HepG2 (cell line): ENCODE measurements around the gene GRK6. TPM values are rescaled to one million over a fixed set of nuclear protein-coding genes. Genes with fewer than 3 reads are reported as not detected.

Experiments used
- CBFB ChIP-seq: sonication (generic); formaldehyde crosslinking; IDR thresholded peaks from 2 replicates; pipeline ENCODE4 v1.4.0; 2020; ENCODE audit warnings: missing genetic modification reagents
- CBX1 ChIP-seq: IDR thresholded peaks from one replicate; pipeline ENCODE4 v1.6.1; 2016; ENCODE audit warnings: antibody characterized with exemption, low read depth
- FOXA3 ChIP-seq: IDR thresholded peaks from 2 replicates; pipeline ENCODE4 v1.6.1; 2016; ENCODE audit warnings: missing genetic modification reagents, missing compliant biosample characterization
- MED1 ChIP-seq: sonication (generic); formaldehyde crosslinking; IDR thresholded peaks from 2 replicates; pipeline ENCODE4 v1.4.0; 2020; ENCODE audit warnings: missing genetic modification reagents
- MYC ChIP-seq: sonication (generic); formaldehyde crosslinking; IDR thresholded peaks from 2 replicates; pipeline ENCODE4 v1.9.0; 2021; ENCODE audit warnings: missing genetic modification reagents, borderline replicate concordance
- PHF5A ChIP-seq: IDR thresholded peaks from one replicate; pipeline ENCODE4 v1.6.1; 2018; ENCODE audit warnings: low read depth, missing genetic modification reagents; ENCODE audit not compliant: unreplicated experiment
- SALL2 ChIP-seq: sonication (generic); formaldehyde crosslinking; IDR thresholded peaks from 2 replicates; pipeline ENCODE4 v1.8.1; 2023; ENCODE audit warnings: mild to moderate bottlenecking, missing genetic modification reagents, inconsistent platforms
- TAF1 ChIP-seq: sonication (generic); formaldehyde crosslinking; IDR thresholded peaks from 2 replicates; pipeline ENCODE4 v1.4.0; 2020; ENCODE audit warnings: missing genetic modification reagents
- TP53 ChIP-seq: sonication (generic); formaldehyde crosslinking; conservative IDR thresholded peaks from 2 replicates; pipeline ENCODE4 v1.4.0; 2020; ENCODE audit warnings: missing genetic modification reagents
- ZNF253 ChIP-seq: sonication (generic); formaldehyde crosslinking; IDR thresholded peaks from 2 replicates; pipeline ENCODE4 v1.8.0; 2022; ENCODE audit warnings: mild to moderate bottlenecking, missing genetic modification reagents, borderline replicate concordance
- ZNF34 ChIP-seq: sonication (generic); formaldehyde crosslinking; IDR thresholded peaks from 2 replicates; pipeline ENCODE4 v1.4.0; 2020; ENCODE audit warnings: mild to moderate bottlenecking, missing genetic modification reagents, borderline replicate concordance
- ZNF75D ChIP-seq: sonication (generic); formaldehyde crosslinking; IDR thresholded peaks from 2 replicates; pipeline ENCODE4 v1.8.1; 2023; ENCODE audit warnings: missing genetic modification reagents, mild to moderate bottlenecking, borderline replicate concordance
- ZNF772 ChIP-seq: sonication (generic); formaldehyde crosslinking; IDR thresholded peaks from 2 replicates; pipeline ENCODE4 v1.5.0; 2020; ENCODE audit warnings: mild to moderate bottlenecking, missing genetic modification reagents
- polyA plus RNA-seq, 8 experiments: library from polyadenylated mRNA; depleted of rRNA in 3 of 8; stranded (reverse) in 7 of 8; unstranded in 1 of 8; fragments of >200 nt; fragmentation: Illumina TruSeq in 4 of 8; extraction: Trizol in 4 of 8; gene quantifications; 2 replicates each; pipeline versions ENCODE4 v1.2.1 to v1.2.3, GENCODE V29; 2011 to 2016; ENCODE audit warnings: low read depth in 4 of 8, missing spikeins in 1 of 8, mixed read lengths in 1 of 8; ENCODE audit not compliant: insufficient read depth in 1 of 8
- total RNA-seq, 5 experiments: library from RNA; depleted of rRNA; stranded (reverse); fragments of >200 nt; fragmentation: Illumina TruSeq; extraction: Trizol; gene quantifications; 2 replicates each; pipeline ENCODE4 v1.2.3, GENCODE V29; 2016; ENCODE audit warnings: low read depth in 1 of 5
- TF ChIP-seq, protein P1 (sequence below): IDR thresholded peaks from 2 replicates; pipeline ENCODE4 v1.6.1; 2012; ENCODE audit warnings: low read length, improper control_type of control experiment
- TF ChIP-seq, protein P2 (sequence below): sonication (generic); formaldehyde crosslinking; IDR thresholded peaks from 2 replicates; pipeline ENCODE4 v1.4.0; 2020; ENCODE audit warnings: missing genetic modification reagents
- TF ChIP-seq, protein P3 (sequence below): IDR thresholded peaks from 2 replicates; pipeline ENCODE4 v1.6.1; 2016; ENCODE audit warnings: missing compliant biosample characterization, missing genetic modification reagents, borderline replicate concordance
- TF ChIP-seq, protein P4 (sequence below): sonication (generic); formaldehyde crosslinking; IDR thresholded peaks from 2 replicates; pipeline ENCODE4 v1.5.0; 2020; ENCODE audit warnings: mild to moderate bottlenecking, missing genetic modification reagents, borderline replicate concordance
- TF ChIP-seq, protein P5 (sequence below): IDR thresholded peaks from 2 replicates; pipeline ENCODE4 v1.6.1; 2016; ENCODE audit warnings: missing biosample characterization, missing genetic modification reagents, low read depth

Gene GRK6
- total and polyA plus RNA-seq, 2 of the 13 experiments (the other 11 are each of a cell fraction or from before 2014, with no cell fraction given) = 13.2 to 19.9 TPM

DNA sequence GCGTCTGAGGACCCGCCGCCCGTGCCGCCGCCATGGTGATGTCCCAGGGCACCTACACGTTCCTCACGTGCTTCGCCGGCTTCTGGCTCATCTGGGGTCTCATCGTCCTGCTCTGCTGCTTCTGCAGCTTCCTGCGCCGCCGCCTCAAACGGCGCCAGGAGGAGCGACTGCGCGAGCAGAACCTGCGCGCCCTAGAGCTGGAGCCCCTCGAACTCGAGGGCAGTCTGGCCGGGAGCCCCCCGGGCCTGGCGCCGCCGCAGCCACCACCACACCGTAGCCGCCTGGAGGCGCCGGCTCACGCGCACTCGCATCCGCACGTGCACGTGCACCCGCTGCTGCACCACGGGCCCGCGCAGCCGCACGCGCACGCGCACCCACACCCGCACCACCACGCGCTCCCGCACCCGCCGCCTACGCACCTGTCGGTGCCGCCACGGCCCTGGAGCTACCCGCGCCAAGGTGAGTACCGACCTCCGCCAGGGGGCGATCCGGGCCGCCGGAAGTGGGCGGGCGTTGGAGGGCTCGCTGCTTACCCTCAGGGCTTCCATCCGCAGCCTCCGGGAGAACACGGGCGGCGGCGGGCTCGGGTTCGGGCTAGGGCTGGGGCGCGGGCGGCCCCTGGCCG lies 28.7 kb downstream of the GRK6 start (continued):
- TF ChIP-seq, protein P1, sequence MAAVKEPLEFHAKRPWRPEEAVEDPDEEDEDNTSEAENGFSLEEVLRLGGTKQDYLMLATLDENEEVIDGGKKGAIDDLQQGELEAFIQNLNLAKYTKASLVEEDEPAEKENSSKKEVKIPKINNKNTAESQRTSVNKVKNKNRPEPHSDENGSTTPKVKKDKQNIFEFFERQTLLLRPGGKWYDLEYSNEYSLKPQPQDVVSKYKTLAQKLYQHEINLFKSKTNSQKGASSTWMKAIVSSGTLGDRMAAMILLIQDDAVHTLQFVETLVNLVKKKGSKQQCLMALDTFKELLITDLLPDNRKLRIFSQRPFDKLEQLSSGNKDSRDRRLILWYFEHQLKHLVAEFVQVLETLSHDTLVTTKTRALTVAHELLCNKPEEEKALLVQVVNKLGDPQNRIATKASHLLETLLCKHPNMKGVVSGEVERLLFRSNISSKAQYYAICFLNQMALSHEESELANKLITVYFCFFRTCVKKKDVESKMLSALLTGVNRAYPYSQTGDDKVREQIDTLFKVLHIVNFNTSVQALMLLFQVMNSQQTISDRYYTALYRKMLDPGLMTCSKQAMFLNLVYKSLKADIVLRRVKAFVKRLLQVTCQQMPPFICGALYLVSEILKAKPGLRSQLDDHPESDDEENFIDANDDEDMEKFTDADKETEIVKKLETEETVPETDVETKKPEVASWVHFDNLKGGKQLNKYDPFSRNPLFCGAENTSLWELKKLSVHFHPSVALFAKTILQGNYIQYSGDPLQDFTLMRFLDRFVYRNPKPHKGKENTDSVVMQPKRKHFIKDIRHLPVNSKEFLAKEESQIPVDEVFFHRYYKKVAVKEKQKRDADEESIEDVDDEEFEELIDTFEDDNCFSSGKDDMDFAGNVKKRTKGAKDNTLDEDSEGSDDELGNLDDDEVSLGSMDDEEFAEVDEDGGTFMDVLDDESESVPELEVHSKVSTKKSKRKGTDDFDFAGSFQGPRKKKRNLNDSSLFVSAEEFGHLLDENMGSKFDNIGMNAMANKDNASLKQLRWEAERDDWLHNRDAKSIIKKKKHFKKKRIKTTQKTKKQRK = no peak
- TF ChIP-seq TAF1 (CRISPR knock-in tag) (peak; percentile 51), CBX1 (peak; percentile 17), PHF5A (CRISPR knock-in tag) (peak; percentile 79), ZNF75D (CRISPR knock-in tag) (no peak), FOXA3 (CRISPR knock-in tag) (peak; percentile 52; the same call in 1 of the 2 replicates), MED1 (CRISPR knock-in tag) (peak; percentile 73; the same call in 1 of the 2 replicates), MYC (CRISPR knock-in tag) (peak; percentile 89), ZNF772 (CRISPR knock-in tag) (no peak; the same call in 1 of the 2 replicates), CBFB (CRISPR knock-in tag) (0 out of 2 replicates have a peak, but pooled peaks have one; percentile 37), ZNF34 (CRISPR knock-in tag) (peak; percentile 63; the same call in 1 of the 2 replicates), SALL2 (peak; percentile 62; the same call in 1 of the 2 replicates), TP53 (CRISPR knock-in tag) (no peak), ZNF253 (CRISPR knock-in tag) (peak; percentile 41; the same call in 1 of the 2 replicates)
- TF ChIP-seq, protein P2, sequence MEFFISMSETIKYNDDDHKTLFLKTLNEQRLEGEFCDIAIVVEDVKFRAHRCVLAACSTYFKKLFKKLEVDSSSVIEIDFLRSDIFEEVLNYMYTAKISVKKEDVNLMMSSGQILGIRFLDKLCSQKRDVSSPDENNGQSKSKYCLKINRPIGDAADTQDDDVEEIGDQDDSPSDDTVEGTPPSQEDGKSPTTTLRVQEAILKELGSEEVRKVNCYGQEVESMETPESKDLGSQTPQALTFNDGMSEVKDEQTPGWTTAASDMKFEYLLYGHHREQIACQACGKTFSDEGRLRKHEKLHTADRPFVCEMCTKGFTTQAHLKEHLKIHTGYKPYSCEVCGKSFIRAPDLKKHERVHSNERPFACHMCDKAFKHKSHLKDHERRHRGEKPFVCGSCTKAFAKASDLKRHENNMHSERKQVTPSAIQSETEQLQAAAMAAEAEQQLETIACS (CRISPR knock-in tag) = peak; percentile 97
- TF ChIP-seq, protein P3, sequence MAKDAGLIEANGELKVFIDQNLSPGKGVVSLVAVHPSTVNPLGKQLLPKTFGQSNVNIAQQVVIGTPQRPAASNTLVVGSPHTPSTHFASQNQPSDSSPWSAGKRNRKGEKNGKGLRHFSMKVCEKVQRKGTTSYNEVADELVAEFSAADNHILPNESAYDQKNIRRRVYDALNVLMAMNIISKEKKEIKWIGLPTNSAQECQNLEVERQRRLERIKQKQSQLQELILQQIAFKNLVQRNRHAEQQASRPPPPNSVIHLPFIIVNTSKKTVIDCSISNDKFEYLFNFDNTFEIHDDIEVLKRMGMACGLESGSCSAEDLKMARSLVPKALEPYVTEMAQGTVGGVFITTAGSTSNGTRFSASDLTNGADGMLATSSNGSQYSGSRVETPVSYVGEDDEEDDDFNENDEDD (CRISPR knock-in tag) = peak; percentile 85; the same call in 1 of the 2 replicates
- TF ChIP-seq, protein P4, sequence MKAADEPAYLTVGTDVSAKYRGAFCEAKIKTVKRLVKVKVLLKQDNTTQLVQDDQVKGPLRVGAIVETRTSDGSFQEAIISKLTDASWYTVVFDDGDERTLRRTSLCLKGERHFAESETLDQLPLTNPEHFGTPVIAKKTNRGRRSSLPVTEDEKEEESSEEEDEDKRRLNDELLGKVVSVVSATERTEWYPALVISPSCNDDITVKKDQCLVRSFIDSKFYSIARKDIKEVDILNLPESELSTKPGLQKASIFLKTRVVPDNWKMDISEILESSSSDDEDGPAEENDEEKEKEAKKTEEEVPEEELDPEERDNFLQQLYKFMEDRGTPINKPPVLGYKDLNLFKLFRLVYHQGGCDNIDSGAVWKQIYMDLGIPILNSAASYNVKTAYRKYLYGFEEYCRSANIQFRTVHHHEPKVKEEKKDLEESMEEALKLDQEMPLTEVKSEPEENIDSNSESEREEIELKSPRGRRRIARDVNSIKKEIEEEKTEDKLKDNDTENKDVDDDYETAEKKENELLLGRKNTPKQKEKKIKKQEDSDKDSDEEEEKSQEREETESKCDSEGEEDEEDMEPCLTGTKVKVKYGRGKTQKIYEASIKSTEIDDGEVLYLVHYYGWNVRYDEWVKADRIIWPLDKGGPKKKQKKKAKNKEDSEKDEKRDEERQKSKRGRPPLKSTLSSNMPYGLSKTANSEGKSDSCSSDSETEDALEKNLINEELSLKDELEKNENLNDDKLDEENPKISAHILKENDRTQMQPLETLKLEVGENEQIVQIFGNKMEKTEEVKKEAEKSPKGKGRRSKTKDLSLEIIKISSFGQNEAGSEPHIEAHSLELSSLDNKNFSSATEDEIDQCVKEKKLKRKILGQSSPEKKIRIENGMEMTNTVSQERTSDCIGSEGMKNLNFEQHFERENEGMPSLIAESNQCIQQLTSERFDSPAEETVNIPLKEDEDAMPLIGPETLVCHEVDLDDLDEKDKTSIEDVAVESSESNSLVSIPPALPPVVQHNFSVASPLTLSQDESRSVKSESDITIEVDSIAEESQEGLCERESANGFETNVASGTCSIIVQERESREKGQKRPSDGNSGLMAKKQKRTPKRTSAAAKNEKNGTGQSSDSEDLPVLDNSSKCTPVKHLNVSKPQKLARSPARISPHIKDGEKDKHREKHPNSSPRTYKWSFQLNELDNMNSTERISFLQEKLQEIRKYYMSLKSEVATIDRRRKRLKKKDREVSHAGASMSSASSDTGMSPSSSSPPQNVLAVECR = peak; percentile 81; the same call in 1 of the 2 replicates
- TF ChIP-seq, protein P5, sequence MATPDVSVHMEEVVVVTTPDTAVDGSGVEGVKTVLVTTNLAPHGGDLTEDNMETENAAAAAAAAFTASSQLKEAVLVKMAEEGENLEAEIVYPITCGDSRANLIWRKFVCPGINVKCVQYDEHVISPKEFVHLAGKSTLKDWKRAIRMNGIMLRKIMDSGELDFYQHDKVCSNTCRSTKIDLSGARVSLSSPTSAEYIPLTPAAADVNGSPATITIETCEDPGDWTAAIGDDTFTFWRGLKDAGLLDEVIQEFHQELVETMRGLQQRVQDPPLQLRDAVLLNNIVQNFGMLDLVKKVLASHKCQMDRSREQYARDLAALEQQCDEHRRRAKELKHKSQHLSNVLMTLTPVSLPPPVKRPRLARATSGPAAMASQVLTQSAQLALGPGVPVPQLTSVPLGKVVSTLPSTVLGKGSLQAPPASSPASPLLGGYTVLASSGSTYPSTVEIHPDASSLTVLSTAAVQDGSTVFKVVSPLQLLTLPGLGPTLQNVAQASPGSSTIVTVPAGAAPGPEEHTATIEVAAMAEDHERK = no peak
